ENCODE results near the gene UBXN1.

UBXN1 gene

DNA sequence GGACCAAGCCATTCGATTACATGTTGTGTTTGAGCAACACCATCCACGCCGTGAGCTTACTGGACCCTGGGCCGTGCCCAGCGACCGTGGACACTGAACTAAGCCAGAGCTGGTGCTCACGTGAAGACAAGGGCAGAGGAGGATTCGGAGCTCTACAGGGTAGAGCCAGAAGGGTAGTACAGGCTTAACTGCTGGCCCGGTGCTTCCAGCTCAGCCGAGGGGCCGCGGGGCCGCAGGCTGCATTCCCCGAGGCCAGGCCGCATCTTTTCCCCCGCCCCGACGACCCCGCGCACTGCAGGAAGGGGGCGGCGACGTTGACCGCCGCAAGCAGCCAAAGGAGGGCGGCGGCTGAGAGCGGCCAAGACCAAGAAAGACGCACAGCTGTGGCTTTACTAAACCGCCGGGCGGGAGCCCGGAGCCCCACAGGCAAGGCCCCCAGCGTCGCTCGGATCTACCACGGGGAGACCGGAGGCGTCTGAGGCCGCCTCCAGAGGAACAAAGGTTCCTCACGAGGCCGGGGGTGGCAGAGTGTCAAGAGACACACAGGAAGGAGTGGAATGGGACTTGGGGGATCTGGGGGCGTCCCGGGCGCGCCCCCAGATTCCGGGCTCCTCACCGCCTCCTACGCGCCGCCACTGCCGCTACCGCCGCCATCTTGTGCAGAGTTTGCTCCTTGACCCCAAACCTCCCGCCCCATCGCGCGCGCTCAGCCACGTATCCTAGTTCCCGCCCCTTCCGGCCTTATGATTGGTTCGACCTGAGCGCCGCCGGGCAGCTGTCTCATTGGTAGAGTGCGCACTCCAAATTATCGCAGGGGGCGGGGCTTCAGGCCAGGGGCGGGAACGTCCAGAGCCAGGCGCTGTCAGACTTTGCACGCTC, 32.7 kb downstream of the UBXN1 start, which contains the start of gene GANAB:
Gene GANAB, minus strand, starts transcription at position 668 of the 879 bp plus-strand sequence. Its CDS starts 14 bp downstream, at position 654.
- DNase-seq (ENCODE audit: low spot score), result peak; percentile 98

DNA sequence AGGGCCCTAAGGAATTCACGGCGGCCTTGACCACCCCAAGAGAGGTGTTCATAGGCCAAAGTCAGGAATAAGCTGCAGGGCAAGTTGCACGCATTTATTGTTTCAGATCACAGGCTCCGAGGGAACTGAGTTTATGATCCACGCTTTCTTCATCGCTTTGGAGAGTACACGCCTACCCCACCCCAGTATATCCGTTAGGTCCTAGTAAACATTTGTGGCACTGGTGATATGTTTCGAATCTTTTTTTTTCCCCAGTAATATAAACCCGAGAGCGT, 33.3 kb downstream of the UBXN1 start:
- no peak for DNase-seq (ENCODE audit: low spot score)

DNA sequence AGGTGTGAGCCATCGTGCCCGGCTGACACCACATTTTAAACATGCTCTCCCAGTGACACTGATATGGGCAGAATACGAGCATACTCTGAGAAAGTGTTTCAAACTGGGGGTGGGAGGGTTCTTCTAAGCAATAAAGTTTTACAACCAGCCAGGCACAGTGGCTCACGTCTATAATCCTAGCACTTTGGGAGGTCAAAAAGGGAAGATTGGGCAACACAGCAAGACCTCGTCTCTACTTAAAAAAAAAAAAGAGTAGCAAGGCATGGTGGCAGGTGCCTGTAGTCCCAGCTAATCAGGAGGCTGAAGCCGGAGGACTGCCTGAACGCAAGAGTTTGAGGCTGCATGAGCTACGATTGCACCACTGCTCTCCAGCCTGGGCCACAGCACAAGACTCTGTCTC, 34.7 kb downstream of the UBXN1 start:
- DNase-seq (ENCODE audit: low spot score), result no peak

DNA sequence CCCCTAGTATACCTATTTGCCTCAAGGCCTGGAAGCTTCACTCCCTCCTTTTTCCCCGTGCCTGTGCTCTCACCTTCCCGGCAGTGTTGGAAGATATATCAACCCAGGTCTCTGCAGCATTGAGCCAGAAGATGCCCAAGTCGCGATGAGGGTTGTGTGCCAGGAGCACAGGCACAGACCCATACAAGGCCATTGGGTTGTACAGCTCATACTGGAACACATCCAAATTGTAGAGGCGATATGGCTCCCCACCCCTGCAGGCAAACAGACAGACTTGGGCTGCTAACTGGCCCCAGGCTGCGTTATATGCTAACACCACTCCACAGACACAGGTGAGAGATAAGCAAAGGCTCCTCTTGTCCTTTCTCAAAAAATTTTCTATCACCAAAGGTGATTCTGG, 46.4 kb downstream of the UBXN1 start:
- DNase-seq (ENCODE audit: low spot score), result no peak

DNA sequence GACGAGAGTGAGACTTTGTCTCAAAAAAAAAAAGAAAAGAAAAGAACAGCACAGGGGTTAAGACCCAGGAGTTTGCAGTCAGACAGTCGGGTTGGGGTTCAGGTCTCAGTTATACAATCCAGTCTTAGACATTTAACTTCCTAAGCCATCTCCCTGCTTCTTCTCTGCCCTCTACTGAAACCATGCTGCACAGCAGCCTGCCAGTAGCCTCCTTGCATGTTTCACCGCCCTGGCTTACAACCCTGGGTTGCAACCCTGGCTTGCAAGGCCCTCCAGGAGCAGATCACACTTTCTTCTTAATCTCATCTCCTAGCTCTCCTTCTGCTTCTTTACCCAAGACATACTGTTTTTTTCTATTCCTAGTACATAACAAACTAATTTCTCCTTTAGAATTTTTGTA, 51.2 kb downstream of the UBXN1 start:
- DNase-seq (ENCODE audit: low spot score), result no peak
